PFSK-1 (cell line): ENCODE measurements around the gene KSR1.

Source experiments
- FOXP2 ChIP-seq: optimal IDR thresholded peaks from 2 replicates; pipeline ENCODE3; 2011; ENCODE audit warnings: borderline replicate concordance, control low read depth, inconsistent platforms; ENCODE audit not compliant: insufficient read depth; ENCODE audit errors: extremely low read length, extremely low read depth
- POLR2AphosphoS5 ChIP-seq: IDR thresholded peaks from 2 replicates; pipeline ENCODE4 v1.6.1; 2012; ENCODE audit warnings: low read depth, mild to moderate bottlenecking, control low read depth, low read length, moderate library complexity
- SIN3A ChIP-seq: IDR thresholded peaks from 2 replicates; pipeline ENCODE4 v1.6.1; 2012; ENCODE audit warnings: mild to moderate bottlenecking, low read length, moderate library complexity, borderline replicate concordance; ENCODE audit not compliant: insufficient read depth
- TAF1 ChIP-seq: IDR thresholded peaks from 2 replicates; pipeline ENCODE4 v1.6.1; 2012; ENCODE audit warnings: low read length, control low read depth, borderline replicate concordance; ENCODE audit not compliant: insufficient read depth
- TF ChIP-seq, protein P1 (sequence below), 2 experiments: IDR thresholded peaks; 2 replicates each; pipeline versions ENCODE4 v1.6.1 to v1.8.0; 2011 to 2012; ENCODE audit warnings: low read depth in 2 of 2, low read length in 2 of 2, control low read depth in 1 of 2, inconsistent platforms in 1 of 2, mild to moderate bottlenecking in 1 of 2, moderate library complexity in 1 of 2; ENCODE audit not compliant: insufficient read depth in 1 of 2

Gene KSR1

DNA sequence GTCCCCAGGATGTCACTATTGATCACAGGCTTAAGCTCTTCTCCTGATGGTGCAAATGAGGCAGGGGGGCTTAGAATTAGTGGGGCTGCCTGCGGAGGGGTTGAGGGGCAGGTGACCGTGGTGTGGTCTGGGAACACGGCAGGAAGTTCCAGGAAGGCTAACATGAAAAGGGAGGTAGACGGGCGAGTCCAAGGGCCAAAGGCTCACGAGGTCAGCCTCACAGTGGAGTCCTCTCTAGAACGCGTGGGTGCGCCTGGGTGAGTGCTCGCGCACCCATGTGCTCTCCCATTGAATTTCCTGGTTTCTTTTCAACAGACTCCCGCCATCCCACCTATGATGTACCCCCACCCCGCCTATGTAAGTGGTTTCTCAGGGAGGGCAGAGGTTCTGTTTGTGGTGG, 190.0 kb downstream of the KSR1 start:
- TF ChIP-seq, protein P1, sequence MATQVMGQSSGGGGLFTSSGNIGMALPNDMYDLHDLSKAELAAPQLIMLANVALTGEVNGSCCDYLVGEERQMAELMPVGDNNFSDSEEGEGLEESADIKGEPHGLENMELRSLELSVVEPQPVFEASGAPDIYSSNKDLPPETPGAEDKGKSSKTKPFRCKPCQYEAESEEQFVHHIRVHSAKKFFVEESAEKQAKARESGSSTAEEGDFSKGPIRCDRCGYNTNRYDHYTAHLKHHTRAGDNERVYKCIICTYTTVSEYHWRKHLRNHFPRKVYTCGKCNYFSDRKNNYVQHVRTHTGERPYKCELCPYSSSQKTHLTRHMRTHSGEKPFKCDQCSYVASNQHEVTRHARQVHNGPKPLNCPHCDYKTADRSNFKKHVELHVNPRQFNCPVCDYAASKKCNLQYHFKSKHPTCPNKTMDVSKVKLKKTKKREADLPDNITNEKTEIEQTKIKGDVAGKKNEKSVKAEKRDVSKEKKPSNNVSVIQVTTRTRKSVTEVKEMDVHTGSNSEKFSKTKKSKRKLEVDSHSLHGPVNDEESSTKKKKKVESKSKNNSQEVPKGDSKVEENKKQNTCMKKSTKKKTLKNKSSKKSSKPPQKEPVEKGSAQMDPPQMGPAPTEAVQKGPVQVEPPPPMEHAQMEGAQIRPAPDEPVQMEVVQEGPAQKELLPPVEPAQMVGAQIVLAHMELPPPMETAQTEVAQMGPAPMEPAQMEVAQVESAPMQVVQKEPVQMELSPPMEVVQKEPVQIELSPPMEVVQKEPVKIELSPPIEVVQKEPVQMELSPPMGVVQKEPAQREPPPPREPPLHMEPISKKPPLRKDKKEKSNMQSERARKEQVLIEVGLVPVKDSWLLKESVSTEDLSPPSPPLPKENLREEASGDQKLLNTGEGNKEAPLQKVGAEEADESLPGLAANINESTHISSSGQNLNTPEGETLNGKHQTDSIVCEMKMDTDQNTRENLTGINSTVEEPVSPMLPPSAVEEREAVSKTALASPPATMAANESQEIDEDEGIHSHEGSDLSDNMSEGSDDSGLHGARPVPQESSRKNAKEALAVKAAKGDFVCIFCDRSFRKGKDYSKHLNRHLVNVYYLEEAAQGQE (IDR thresholded peaks at IDR 0.05; ENCODE audit: insufficient read depth in 1 of 2, low read depth in 2 of 2, low read length in 2 of 2): no peak
- no peak for TF ChIP-seq FOXP2
- TF ChIP-seq SIN3A: no peak
- no peak for TF ChIP-seq TAF1
- no peak for TF ChIP-seq POLR2AphosphoS5

DNA sequence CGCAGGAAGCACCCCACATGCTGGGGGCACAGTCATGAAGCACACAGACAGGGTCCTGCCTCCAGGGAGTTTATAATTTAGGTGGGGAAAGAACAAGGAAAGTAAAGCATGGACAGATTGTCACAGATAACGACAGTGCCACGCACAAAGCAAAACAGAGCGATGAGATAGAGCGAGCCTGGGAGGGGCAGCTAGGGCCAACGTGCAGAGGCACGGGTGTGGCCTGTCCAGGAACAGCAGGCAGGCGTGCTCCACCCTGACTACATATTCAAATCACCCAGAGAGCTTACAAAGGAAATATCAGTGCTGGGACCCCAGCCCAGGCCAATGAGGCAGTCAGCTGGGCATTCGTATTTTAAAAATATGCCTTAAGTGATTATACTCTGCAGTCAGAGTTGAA, 191.5 kb downstream of the KSR1 start:
- TF ChIP-seq, protein P1 (IDR thresholded peaks at IDR 0.05; ENCODE audit: insufficient read depth in 1 of 2, low read depth in 2 of 2, low read length in 2 of 2): no peak
- TF ChIP-seq SIN3A: no peak
- no peak for TF ChIP-seq TAF1
- TF ChIP-seq POLR2AphosphoS5: no peak
- TF ChIP-seq FOXP2: no peak

DNA sequence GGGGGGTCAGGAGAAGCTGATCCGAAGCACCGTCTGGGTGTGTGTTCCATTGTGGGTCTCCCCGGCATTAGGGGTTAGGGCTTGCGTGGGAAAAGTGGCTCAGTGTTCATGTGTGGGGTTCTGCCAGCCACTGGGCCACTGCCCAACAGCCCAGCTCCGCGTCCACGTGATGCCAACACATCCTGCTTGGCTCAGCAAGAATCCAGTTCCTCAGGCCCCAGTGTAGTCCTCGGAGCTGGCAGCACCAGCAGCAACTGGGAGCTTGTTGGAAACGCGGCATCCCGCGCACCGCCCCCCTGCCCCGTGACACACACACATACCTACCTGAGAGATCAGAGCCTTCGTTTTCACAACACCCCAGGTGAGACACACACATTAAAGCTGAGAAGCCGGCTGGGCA, 193.7 kb downstream of the KSR1 start:
- TF ChIP-seq, protein P1 (IDR thresholded peaks at IDR 0.05; ENCODE audit: insufficient read depth in 1 of 2, low read depth in 2 of 2, low read length in 2 of 2): no peak
- no peak for TF ChIP-seq TAF1

DNA sequence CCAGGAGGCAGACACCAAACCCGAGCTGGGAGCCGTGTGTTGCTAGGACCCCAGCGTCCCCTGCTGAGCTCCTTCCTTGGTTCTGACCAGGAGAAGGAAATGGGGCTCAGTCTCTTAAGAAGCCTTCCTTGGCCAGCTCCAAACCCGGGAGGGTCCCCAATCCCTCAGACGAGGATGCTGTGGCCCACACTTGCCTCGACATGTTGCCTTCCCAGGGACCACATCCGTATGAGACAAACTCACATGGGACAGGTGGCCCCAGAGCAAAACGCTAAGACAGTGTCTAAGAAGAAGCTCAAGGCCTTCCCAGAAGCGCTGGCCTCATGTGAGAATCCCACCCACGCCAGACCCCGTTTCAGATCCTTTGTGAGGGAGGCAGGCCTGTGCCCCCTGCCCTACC, 194.6 kb downstream of the KSR1 start:
- TF ChIP-seq SIN3A (no peak), POLR2AphosphoS5 (no peak), FOXP2 (no peak), TAF1 (no peak)
- TF ChIP-seq, protein P1 (IDR thresholded peaks at IDR 0.05; ENCODE audit: insufficient read depth in 1 of 2, low read depth in 2 of 2, low read length in 2 of 2): no peak
